AG10803 (cell line): Measurements from ENCODE around the gene GNAT1.

Experiments
- DNase-seq: peaks from one replicate; pipeline ENCODE4 v3.0.0; 2010; ENCODE audit warnings: low read depth
- H3K4me3 ChIP-seq: 2 replicates; pipeline ENCODE4 v1.5.1; 2011; ENCODE audit warnings: mild to moderate bottlenecking, low read length, control low read depth
- TF ChIP-seq, protein P1 (sequence below): conservative IDR thresholded peaks from 2 replicates; pipeline ENCODE4 v1.5.1; 2011; ENCODE audit warnings: mild to moderate bottlenecking, low read length, control low read depth, inconsistent platforms

GNAT1 gene

GRCh38 chr3:50190936-50191660 lies at the start of gene GNAT1:
TSS of gene GNAT1 (plus strand) at chr3:50191610. CDS start at chr3:50191726, 116 bp downstream.
- DNase-seq: no peak
- TF ChIP-seq, protein P1, sequence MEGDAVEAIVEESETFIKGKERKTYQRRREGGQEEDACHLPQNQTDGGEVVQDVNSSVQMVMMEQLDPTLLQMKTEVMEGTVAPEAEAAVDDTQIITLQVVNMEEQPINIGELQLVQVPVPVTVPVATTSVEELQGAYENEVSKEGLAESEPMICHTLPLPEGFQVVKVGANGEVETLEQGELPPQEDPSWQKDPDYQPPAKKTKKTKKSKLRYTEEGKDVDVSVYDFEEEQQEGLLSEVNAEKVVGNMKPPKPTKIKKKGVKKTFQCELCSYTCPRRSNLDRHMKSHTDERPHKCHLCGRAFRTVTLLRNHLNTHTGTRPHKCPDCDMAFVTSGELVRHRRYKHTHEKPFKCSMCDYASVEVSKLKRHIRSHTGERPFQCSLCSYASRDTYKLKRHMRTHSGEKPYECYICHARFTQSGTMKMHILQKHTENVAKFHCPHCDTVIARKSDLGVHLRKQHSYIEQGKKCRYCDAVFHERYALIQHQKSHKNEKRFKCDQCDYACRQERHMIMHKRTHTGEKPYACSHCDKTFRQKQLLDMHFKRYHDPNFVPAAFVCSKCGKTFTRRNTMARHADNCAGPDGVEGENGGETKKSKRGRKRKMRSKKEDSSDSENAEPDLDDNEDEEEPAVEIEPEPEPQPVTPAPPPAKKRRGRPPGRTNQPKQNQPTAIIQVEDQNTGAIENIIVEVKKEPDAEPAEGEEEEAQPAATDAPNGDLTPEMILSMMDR: no peak
- no peak within 1 kb of the TSS for H3K4me3 ChIP-seq

GRCh38 chr3:50146316-50146901 lies 45.0 kb upstream of the GNAT1 start:
- no peak for DNase-seq
- no peak overlapping the region for H3K4me3 ChIP-seq
- TF ChIP-seq, protein P1: peak; percentile 14; the same call in 1 of the 2 replicates

- DNase-seq: no peak
- no peak overlapping the region for H3K4me3 ChIP-seq
- TF ChIP-seq, protein P1: no peak
Observed at GRCh38 chr3:50147016-50147415, 44.4 kb upstream of the GNAT1 start.

DNA sequence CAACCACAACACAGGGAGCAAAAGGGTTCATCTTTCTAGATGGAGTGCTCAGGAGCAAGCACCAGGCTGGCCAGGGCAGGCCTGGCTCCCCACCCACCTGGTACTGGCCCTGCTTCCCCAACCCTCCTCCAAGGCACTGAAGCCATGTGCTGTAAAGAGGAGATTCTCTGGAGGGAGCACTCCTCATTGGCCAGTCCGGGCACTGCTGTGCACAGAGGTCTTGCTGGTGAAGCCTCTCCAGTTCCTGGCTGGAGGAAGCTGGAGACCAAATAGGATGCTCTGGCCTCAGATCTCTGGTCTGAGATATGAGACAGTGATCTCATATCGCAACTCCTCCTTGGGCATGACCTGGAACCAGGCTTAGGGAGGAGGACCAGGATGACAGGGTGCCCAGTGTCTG lies 44.0 kb upstream of the GNAT1 start:
- TF ChIP-seq, protein P1: peak; percentile 40
- no peak overlapping the region for H3K4me3 ChIP-seq
- peak; percentile 59 for DNase-seq

- TF ChIP-seq, protein P1: no peak
- H3K4me3 ChIP-seq: no peak overlapping the region
- DNase-seq: peak; percentile 59
Observed at GRCh38 chr3:50147861-50148260, 43.5 kb upstream of the GNAT1 start.

DNA sequence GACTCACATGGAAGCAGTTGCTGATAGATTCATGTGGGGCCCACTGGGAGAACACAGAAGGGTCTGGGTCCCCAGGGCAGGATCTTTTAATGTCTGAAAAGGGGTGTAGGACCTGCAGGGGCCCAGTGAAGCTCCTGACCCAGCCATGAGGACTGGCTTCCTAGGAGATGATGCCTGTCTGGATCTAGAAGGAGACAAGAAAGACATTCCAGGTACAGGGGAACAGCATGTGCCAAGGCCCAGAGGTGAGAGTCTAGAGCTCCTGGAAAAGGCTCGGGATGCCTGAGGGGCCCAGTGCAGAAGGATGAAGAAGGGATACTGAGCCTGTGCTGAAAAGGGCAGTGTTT lies 41.0 kb upstream of the GNAT1 start:
- TF ChIP-seq, protein P1: no peak
- no peak for DNase-seq

More for the DNA sequence above, 41.0 kb upstream of the GNAT1 start:
- no peak overlapping the region for H3K4me3 ChIP-seq
